Astrocyte (in vitro differentiated cells and primary cell): Measurements from ENCODE around the gene RAB40C. TPM values are rescaled to one million over a fixed set of nuclear protein-coding genes. Genes with fewer than 3 reads are reported as not detected.

ENCODE experiments used
- DNase-seq: peaks from one replicate; pipeline ENCODE4 v3.0.0-alpha.2; 2010; ENCODE audit warnings: low read depth
- FAIRE-seq: peaks from 2 replicates; lab custom pipeline; 2011; peaks lifted over from hg19 to GRCh38; lab: Jason Lieb, UNC
- H2AFZ ChIP-seq: 2 replicates; pipeline ENCODE4 v1.6.0; 2012; ENCODE audit warnings: low read depth, low read length, inconsistent platforms
- H3K27ac ChIP-seq: 2 replicates; pipeline ENCODE4 v1.5.1; 2011; ENCODE audit warnings: low read depth, low read length, inconsistent platforms
- H3K27me3 ChIP-seq: 2 replicates; pipeline ENCODE4 v1.6.0; 2011; ENCODE audit warnings: low read length, inconsistent platforms; ENCODE audit not compliant: insufficient read depth
- H3K36me3 ChIP-seq: 2 replicates; pipeline ENCODE4 v1.5.1; 2011; ENCODE audit warnings: low read length, inconsistent platforms; ENCODE audit not compliant: insufficient read depth
- H3K4me1 ChIP-seq: 2 replicates; pipeline ENCODE4 v1.5.1; 2011; ENCODE audit warnings: low read length, inconsistent platforms; ENCODE audit not compliant: insufficient read depth
- H3K4me2 ChIP-seq: 2 replicates; pipeline ENCODE4 v1.6.0; 2012; ENCODE audit warnings: low read length, inconsistent platforms
- H3K4me3 ChIP-seq: 2 replicates; pipeline ENCODE4 v1.5.1; 2011; ENCODE audit warnings: low read depth, mild to moderate bottlenecking, low read length, inconsistent platforms; ENCODE audit not compliant: insufficient read depth
- H3K79me2 ChIP-seq: 2 replicates; pipeline ENCODE4 v1.6.0; 2012; ENCODE audit warnings: mild to moderate bottlenecking, low read length, inconsistent platforms; ENCODE audit not compliant: insufficient read depth
- H3K9ac ChIP-seq: 2 replicates; pipeline ENCODE4 v1.6.0; 2012; ENCODE audit warnings: mild to moderate bottlenecking, low read length, inconsistent platforms
- H3K9me3 ChIP-seq: 2 replicates; pipeline ENCODE4 v1.5.1; 2012; ENCODE audit warnings: low read depth, mild to moderate bottlenecking, low read length, inconsistent platforms; ENCODE audit not compliant: insufficient read depth
- H4K20me1 ChIP-seq: 2 replicates; pipeline ENCODE4 v1.6.0; 2012; ENCODE audit warnings: low read length, inconsistent platforms; ENCODE audit not compliant: insufficient read depth
- H3K27ac Mint-ChIP-seq: one replicate; pipeline ENCODE4 v1.8.0; 2021; ENCODE audit warnings: mild to moderate bottlenecking, mixed read lengths; ENCODE audit not compliant: unreplicated experiment
- H3K27me3 Mint-ChIP-seq: one replicate; pipeline ENCODE4 v1.8.0; 2021; ENCODE audit warnings: low read depth, mixed read lengths; ENCODE audit not compliant: unreplicated experiment
- H3K36me3 Mint-ChIP-seq: one replicate; pipeline ENCODE4 v1.8.0; 2021; ENCODE audit warnings: low read depth, mixed read lengths; ENCODE audit not compliant: unreplicated experiment
- H3K4me1 Mint-ChIP-seq: one replicate; pipeline ENCODE4 v1.8.0; 2021; ENCODE audit warnings: low read depth, mixed read lengths; ENCODE audit not compliant: unreplicated experiment
- H3K4me3 Mint-ChIP-seq: one replicate; pipeline ENCODE4 v1.8.0; 2021; ENCODE audit warnings: mild to moderate bottlenecking, moderate library complexity, mixed read lengths; ENCODE audit not compliant: unreplicated experiment
- H3K9me3 Mint-ChIP-seq: one replicate; pipeline ENCODE4 v1.8.0; 2021; ENCODE audit warnings: mild to moderate bottlenecking, mixed read lengths; ENCODE audit not compliant: unreplicated experiment
- CTCF ChIP-seq: IDR thresholded peaks from 2 replicates; pipeline ENCODE4 v1.5.1; 2011; ENCODE audit warnings: low read depth, mild to moderate bottlenecking, inconsistent platforms, low read length, moderate library complexity; ENCODE audit not compliant: insufficient read depth
- EZH2 ChIP-seq: IDR thresholded peaks from 2 replicates; pipeline ENCODE4 v1.6.1; 2012; ENCODE audit warnings: mild to moderate bottlenecking, low read length, inconsistent platforms; ENCODE audit not compliant: insufficient read depth
- total RNA-seq: library from RNA; stranded (reverse); gene quantifications from 2 replicates; pipeline ENCODE4 v1.2.1, GENCODE V29; 2021

RAB40C gene
- total RNA-seq, 1 donor from 2014 or later = 13.0 TPM

- no peak within 1 kb of the TSS for H2AFZ ChIP-seq
- FAIRE-seq (no peak), DNase-seq (no peak)
- no peaks in the 10 kb centered on the region for H3K9me3 ChIP-seq
- Mint-ChIP-seq H3K4me3 (no peak within 1 kb of the TSS), H3K9me3 (no peaks in the 10 kb centered on the region), H3K27me3 (peaks cover 7% of the 10 kb centered on the region), H3K36me3 (no peaks in the 10 kb centered on the region), H3K27ac (no peak within 1 kb of the TSS), H3K4me1 (peaks cover 6% of the 10 kb centered on the region)
- no peak within 1 kb of the TSS for H3K4me3 ChIP-seq
- peaks cover 19% of the 10 kb centered on the region for H3K4me1 ChIP-seq
- TF ChIP-seq CTCF (no peak), EZH2 (no peak)
- no peak within 1 kb of the TSS for H3K9ac ChIP-seq
- H3K4me2 ChIP-seq = peak within 1 kb of the TSS; percentile 33
- H3K27ac ChIP-seq = no peak within 1 kb of the TSS
- H3K36me3 ChIP-seq = no peaks in the 10 kb centered on the region
- peaks cover 12% of the 10 kb centered on the region for H4K20me1 ChIP-seq
- peaks cover 6% of the 10 kb centered on the region for H3K27me3 ChIP-seq
- peaks cover 14% of the 10 kb centered on the region for H3K79me2 ChIP-seq
Measured at GRCh38 chr16:566475-567372, 23.1 kb upstream of the RAB40C start, which contains the start of gene NHLRC4. Gene NHLRC4, plus strand, starts transcription at chr16:567005. Its CDS starts 1,043 bp downstream, at chr16:568048.

DNA sequence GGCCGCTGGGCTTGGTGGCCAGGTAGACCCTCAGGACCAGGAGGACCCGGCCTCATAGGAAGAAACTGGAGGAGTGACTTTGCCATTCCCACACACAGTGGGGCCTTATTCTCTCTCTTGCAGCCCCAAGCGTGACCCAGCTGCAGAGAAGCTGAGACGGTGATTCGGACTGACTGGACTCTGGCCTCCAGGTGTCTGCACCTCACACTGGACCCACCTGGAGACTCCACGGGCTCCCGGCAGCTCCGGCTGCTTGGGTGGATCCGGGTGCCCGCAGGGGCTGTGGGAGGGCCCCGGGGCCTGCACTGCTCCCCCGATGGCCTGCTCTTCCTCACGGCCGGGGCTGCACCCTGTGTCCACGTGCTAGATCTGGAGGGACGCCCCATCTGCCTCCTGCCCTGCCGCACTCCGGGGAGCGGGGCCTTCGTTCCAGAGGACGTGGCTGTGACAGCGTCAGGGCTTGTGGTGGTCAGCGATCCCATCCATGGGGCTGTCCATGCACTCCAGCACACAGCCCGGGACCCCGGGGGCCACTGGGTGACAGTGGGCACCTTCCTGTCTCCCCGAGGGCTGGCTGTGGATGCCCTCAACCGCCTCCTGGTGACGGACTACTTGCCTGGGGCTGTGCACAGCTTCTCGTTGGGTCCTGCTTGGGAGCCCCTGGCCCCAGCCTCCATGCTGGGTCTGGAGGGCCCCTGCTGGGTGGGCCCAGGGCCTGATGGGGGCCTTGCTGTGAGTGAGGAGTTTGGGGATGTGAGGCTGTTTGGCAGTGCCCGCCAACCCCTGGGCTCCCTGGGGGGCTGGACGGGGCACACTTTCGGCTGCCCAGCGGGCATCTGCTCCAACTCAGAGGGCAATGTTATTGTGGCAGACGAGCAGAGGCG, 22.3 kb upstream of the RAB40C start:
- Mint-ChIP-seq H3K27ac (no peak overlapping the region), H3K36me3 (no peaks in the 10 kb centered on the region), H3K27me3 (peaks cover 2% of the 10 kb centered on the region), H3K4me1 (peaks cover 6% of the 10 kb centered on the region), H3K9me3 (no peaks in the 10 kb centered on the region), H3K4me3 (no peak overlapping the region)
- Histone ChIP-seq H3K9me3 (no peaks in the 10 kb centered on the region), H3K36me3 (no peaks in the 10 kb centered on the region), H3K4me3 (no peak overlapping the region), H3K4me2 (no peak overlapping the region), H4K20me1 (peaks cover 21% of the 10 kb centered on the region), H3K27me3 (peaks cover 2% of the 10 kb centered on the region), H3K9ac (no peak overlapping the region), H2AFZ (no peak overlapping the region), H3K4me1 (peaks cover 19% of the 10 kb centered on the region), H3K27ac (no peak overlapping the region), H3K79me2 (peaks cover 22% of the 10 kb centered on the region)
- no peak for FAIRE-seq
- no peak for DNase-seq
- TF ChIP-seq EZH2 (no peak), CTCF (no peak)
